A673 (cell line): Measurements from ENCODE around the gene RNU1-1.
"Not testable (repeated sequence)": the region's sequence is repeated elsewhere in the genome, so short reads cannot be mapped to it uniquely, and the experiment has no call there.

ENCODE experiments used
- CTCF ChIP-seq: fragments of 300-800, 200-600 bp; sonication (generic); conservative IDR thresholded peaks from 2 replicates; pipeline ENCODE4 v1.5.1; 2017; ENCODE audit warnings: low read depth, mild to moderate bottlenecking, antibody characterized with exemption, low read length, moderate library complexity, mixed read lengths
- EZH2 ChIP-seq: fragments of 200-600 bp; sonication (generic); IDR thresholded peaks from 2 replicates; pipeline ENCODE4 v1.6.1; 2017; ENCODE audit warnings: borderline replicate concordance, low read depth, mild to moderate bottlenecking, mixed read lengths, antibody characterized with exemption, low read length; ENCODE audit not compliant: poor library complexity, severe bottlenecking

- not testable (repeated sequence) for TF ChIP-seq CTCF, EZH2
Measured at GRCh38 chr1:16547502-16548241, 33.6 kb upstream of the RNU1-1 start.
